ENCODE results near the gene ANK2. TPM values are rescaled to one million over a fixed set of nuclear protein-coding genes. Genes with fewer than 3 reads are reported as not detected.

Gene ANK2
- total and polyA plus RNA-seq, 10 donors: 5.3 to 158 (median 72.9) TPM

GRCh38 chr4:113398441-113399143, 349.1 kb downstream of the ANK2 start:
- Histone ChIP-seq H3K4me3 (no peak overlapping the region), H3K36me3 (no peaks in the 10 kb centered on the region), H3K27ac (no peak overlapping the region), H3K9me3 (peaks cover 0 to 5% (median 0%) of the 10 kb centered on the region in 8 donors), H3K4me1 (peaks cover 0 to 4% (median 0%) of the 10 kb centered on the region in 6 donors), H3K27me3 (replicated peaks in 1 of 7) (no peaks in the 10 kb centered on the region)
- no peak for DNase-seq
- TF ChIP-seq CTCF (IDR thresholded peaks at IDR 0.05 in 8 of 11, conservative IDR thresholded peaks at IDR 0.05 in 3 of 11) (no peak), POLR2A (IDR thresholded peaks at IDR 0.05) (no peak), POLR2AphosphoS5 (IDR thresholded peaks at IDR 0.05) (no peak)
- intact Hi-C loops (cut with DNase I; ENCODE audit: low total_unique reads): no loop called here
- 79 to 96% (median 95%) methylated on average over 7 to 8 of the region's 8 CpGs for WGBS, 5 donors

GRCh38 chr4:113404167-113404571, 354.7 kb downstream of the ANK2 start:
- intact Hi-C loops (cut with DNase I; ENCODE audit: low total_unique reads): loop anchor here (10.0 kb wide), 1 partner anchor 671 kb away; no protein-coding TSS in a partner anchor
- Histone ChIP-seq H3K9me3 (peaks cover 0 to 5% (median 0%) of the 10 kb centered on the region in 8 donors), H3K4me1 (no peaks in the 10 kb centered on the region), H3K4me3 (no peak overlapping the region), H3K27me3 (replicated peaks in 1 of 7) (no peaks in the 10 kb centered on the region), H3K36me3 (no peaks in the 10 kb centered on the region), H3K27ac (no peak overlapping the region)
- no peak for DNase-seq
- TF ChIP-seq POLR2A (IDR thresholded peaks at IDR 0.05) (no peak), POLR2AphosphoS5 (IDR thresholded peaks at IDR 0.05) (no peak), CTCF (IDR thresholded peaks at IDR 0.05 in 8 of 11, conservative IDR thresholded peaks at IDR 0.05 in 3 of 11) (no peak)
- WGBS, 5 donors: 81 to 89% (median 83%) methylated on average over 4 of the region's 4 CpGs

- Histone ChIP-seq H3K9me3 (peaks cover 0 to 5% (median 0%) of the 10 kb centered on the region in 8 donors), H3K27me3 (replicated peaks in 1 of 7) (no peaks in the 10 kb centered on the region), H3K4me1 (no peaks in the 10 kb centered on the region), H3K27ac (no peak overlapping the region), H3K36me3 (no peaks in the 10 kb centered on the region), H3K4me3 (no peak overlapping the region)
- TF ChIP-seq CTCF (IDR thresholded peaks at IDR 0.05 in 8 of 11, conservative IDR thresholded peaks at IDR 0.05 in 3 of 11) (no peak), POLR2AphosphoS5 (IDR thresholded peaks at IDR 0.05) (no peak), POLR2A (IDR thresholded peaks at IDR 0.05) (no peak)
- intact Hi-C loops (cut with DNase I; ENCODE audit: low total_unique reads): loop anchor here (10.0 kb wide), 1 partner anchor 670 kb away; no protein-coding TSS in a partner anchor
- DNase-seq: no peak
- WGBS, 5 donors: 72 to 90% (median 76%) methylated on average over 2 of the region's 2 CpGs
Observed at GRCh38 chr4:113404841-113405240, 355.4 kb downstream of the ANK2 start.

GRCh38 chr4:113405874-113406722, 356.6 kb downstream of the ANK2 start:
- TF ChIP-seq CTCF (IDR thresholded peaks at IDR 0.05 in 8 of 11, conservative IDR thresholded peaks at IDR 0.05 in 3 of 11) (no peak), POLR2A (IDR thresholded peaks at IDR 0.05) (no peak), POLR2AphosphoS5 (IDR thresholded peaks at IDR 0.05) (no peak)
- no peak for DNase-seq
- intact Hi-C loops (cut with DNase I; ENCODE audit: low total_unique reads): loop anchor here (10.0 kb wide), 1 partner anchor 669 kb away; no protein-coding TSS in a partner anchor
- no peak overlapping the region for H3K27ac ChIP-seq
- no peaks in the 10 kb centered on the region for H3K4me1 ChIP-seq
- no peaks in the 10 kb centered on the region for H3K36me3 ChIP-seq
- WGBS, 5 donors: 85 to 94% (median 89%) methylated on average over 7 of the region's 7 CpGs
- no peaks in the 10 kb centered on the region for H3K27me3 ChIP-seq (replicated peaks in 1 of 7)
- no peaks in the 10 kb centered on the region for H3K9me3 ChIP-seq
- no peak overlapping the region for H3K4me3 ChIP-seq
